ENCODE data around the gene PROB1.

GRCh38 chr5:139422307-139422893 lies 27.5 kb upstream of the PROB1 start:
- TF ChIP-seq CTCF (optimal IDR thresholded peaks at IDR 0.05 in 1 of 3, IDR thresholded peaks at IDR 0.05 in 1 of 3, conservative IDR thresholded peaks at IDR 0.05 in 1 of 3; ENCODE audit: extremely low read depth in 1 of 3, insufficient read depth in 2 of 3, low read length in 3 of 3), result peak; percentile 56 to 92 (median 72)
- no peak for TF ChIP-seq EZH2 (IDR thresholded peaks at IDR 0.05; ENCODE audit: low read length)
